Measurements from ENCODE around the gene POLR2B.
"Not testable (repeated sequence)": the region's sequence is repeated elsewhere in the genome, so short reads cannot be mapped to it uniquely, and the experiment has no call there.

POLR2B gene

GRCh38 chr4:56978750-56979303, at the start of gene POLR2B:
POLR2B (plus strand) TSS chr4:56978896; CDS start chr4:56978986, 90 bp downstream.
- peak; percentile 62 to 81 (median 72) for DNase-seq

- no peak for DNase-seq
Measured at GRCh38 chr4:56930638-56931037, 48.1 kb upstream of the POLR2B start.

GRCh38 chr4:56931924-56932323, 46.8 kb upstream of the POLR2B start:
- no peak for DNase-seq

- DNase-seq: no peak
Measured at GRCh38 chr4:56937262-56937661, 41.4 kb upstream of the POLR2B start.

GRCh38 chr4:56939826-56940225, 38.9 kb upstream of the POLR2B start:
- not testable (repeated sequence) for DNase-seq

- no peak for DNase-seq
Measured at GRCh38 chr4:56940403-56940802, 38.3 kb upstream of the POLR2B start.

- no peak for DNase-seq
Measured at GRCh38 chr4:56940971-56941370, 37.7 kb upstream of the POLR2B start.

- DNase-seq: no peak
Measured at GRCh38 chr4:56941403-56941802, 37.3 kb upstream of the POLR2B start.

- no peak for DNase-seq
Measured at GRCh38 chr4:56953680-56954520, 24.8 kb upstream of the POLR2B start.

- no peak for DNase-seq
Measured at GRCh38 chr4:56958111-56958517, 20.6 kb upstream of the POLR2B start.

GRCh38 chr4:56959100-56959499, 19.6 kb upstream of the POLR2B start:
- DNase-seq: no peak

- DNase-seq: no peak
Measured at GRCh38 chr4:56961107-56961500, 17.6 kb upstream of the POLR2B start.

GRCh38 chr4:56971383-56971782, 7.3 kb upstream of the POLR2B start:
- no peak for DNase-seq

GRCh38 chr4:56972389-56972788, 6.3 kb upstream of the POLR2B start:
- DNase-seq: no peak

- no peak for DNase-seq
Measured at GRCh38 chr4:56972809-56973208, 5.9 kb upstream of the POLR2B start.

GRCh38 chr4:56973336-56973735, 5.4 kb upstream of the POLR2B start:
- DNase-seq: no peak

- peak in 1 of 6 experiments; percentile 4 for DNase-seq
Measured at GRCh38 chr4:56976283-56976836, 2.3 kb upstream of the POLR2B start.

- DNase-seq: peak; percentile 31 to 75 (median 60)
Measured at GRCh38 chr4:56976837-56977320, 1.8 kb upstream of the POLR2B start.

- peak; percentile 95 to 98 (median 97) for DNase-seq
Measured at GRCh38 chr4:56977321-56978012, 1.2 kb upstream of the POLR2B start, which contains the start of gene NOA1. NOA1 (minus strand) TSS chr4:56977606; CDS start chr4:56977585, 21 bp downstream.

- peak in 3 of 6 experiments; percentile 1 to 14 (median 7) for DNase-seq
Measured at GRCh38 chr4:56979421-56980072, 851 bp downstream of the POLR2B start.

GRCh38 chr4:56981795-56982201, 3.1 kb downstream of the POLR2B start:
- no peak for DNase-seq

GRCh38 chr4:56986192-56986591, 7.5 kb downstream of the POLR2B start:
- DNase-seq: no peak

- no peak for DNase-seq
Measured at GRCh38 chr4:56986952-56987351, 8.3 kb downstream of the POLR2B start.
